Measurements from ENCODE around the gene C4orf50.

The C4orf50 gene

DNA sequence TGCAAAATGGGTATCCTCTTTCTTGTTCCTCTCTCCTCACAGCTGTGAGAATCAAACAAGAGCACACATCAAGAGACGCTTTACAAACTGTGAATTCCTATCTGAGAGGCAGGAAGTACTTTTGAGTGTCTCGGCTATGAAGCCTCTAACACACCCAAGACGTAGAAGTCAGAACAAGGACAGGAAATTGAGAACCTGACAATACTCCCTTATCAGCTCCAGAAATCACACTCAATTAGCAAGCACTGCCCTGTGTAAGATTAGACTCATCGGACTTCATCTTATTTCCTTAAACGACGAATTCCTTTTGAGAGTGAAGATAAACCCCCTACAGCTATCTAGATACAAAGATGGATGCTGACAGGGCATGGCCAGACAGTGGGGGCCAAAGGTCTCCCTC, 74.7 kb downstream of the C4orf50 start:
- no peaks in the 10 kb centered on the region for H3K36me3 ChIP-seq (ENCODE audit: control insufficient read depth, insufficient read depth, low read length)
- H3K9ac ChIP-seq (ENCODE audit: low read depth, low read length): no peak overlapping the region
- no peaks in the 10 kb centered on the region for H3K4me1 ChIP-seq (ENCODE audit: control insufficient read depth, insufficient read depth, low read length)
- H3K4me3 ChIP-seq (ENCODE audit: low read depth, low read length): no peak overlapping the region
- H3K27me3 ChIP-seq (ENCODE audit: control insufficient read depth, insufficient read depth, low read length): no peaks in the 10 kb centered on the region
- H3K9me3 ChIP-seq (ENCODE audit: control insufficient read depth, insufficient read depth, low read length): no peaks in the 10 kb centered on the region

DNA sequence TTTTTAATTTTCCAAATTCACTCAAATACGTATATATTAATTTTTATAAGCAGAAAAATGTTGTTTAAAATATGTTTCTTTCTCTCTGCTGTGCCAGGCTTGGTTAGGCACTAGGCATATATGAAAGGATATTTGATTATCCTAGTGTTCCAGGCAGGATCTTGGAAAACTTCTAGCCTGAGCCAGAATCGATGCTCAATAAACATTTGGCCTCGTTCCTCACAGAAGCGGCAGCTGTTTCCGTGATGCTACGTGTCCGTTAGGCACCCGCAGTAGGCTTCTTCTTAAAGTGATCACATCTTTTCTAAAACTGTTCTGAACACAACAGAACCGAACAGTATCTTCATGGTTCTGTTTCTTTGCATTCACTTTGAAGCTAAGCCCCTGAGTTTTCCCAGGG, 75.3 kb downstream of the C4orf50 start:
- Histone ChIP-seq H3K27me3 (ENCODE audit: control insufficient read depth, insufficient read depth, low read length) (no peaks in the 10 kb centered on the region), H3K4me3 (ENCODE audit: low read depth, low read length) (no peak overlapping the region), H3K9me3 (ENCODE audit: control insufficient read depth, insufficient read depth, low read length) (no peaks in the 10 kb centered on the region), H3K36me3 (ENCODE audit: control insufficient read depth, insufficient read depth, low read length) (no peaks in the 10 kb centered on the region), H3K9ac (ENCODE audit: low read depth, low read length) (no peak overlapping the region), H3K4me1 (ENCODE audit: control insufficient read depth, insufficient read depth, low read length) (no peaks in the 10 kb centered on the region)

DNA sequence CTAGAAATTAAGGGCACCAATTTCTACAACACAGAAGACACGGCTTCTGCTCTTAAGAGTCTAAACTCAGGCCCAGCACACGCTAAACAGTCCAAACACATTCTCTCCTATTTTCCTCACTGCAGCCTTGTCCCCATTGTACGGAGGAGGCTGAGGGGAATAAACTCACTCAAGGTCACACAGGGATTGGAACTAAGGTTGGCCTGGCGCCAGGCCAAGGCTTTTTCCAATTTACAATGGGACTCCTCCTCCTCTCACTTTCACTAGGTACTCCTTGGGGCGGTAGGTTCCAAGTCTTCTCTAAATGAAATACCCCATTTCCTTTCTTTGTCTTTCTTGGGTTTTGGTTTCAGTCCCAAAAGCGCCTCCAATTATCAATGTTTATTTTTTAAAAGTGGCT, 76.6 kb downstream of the C4orf50 start:
- Histone ChIP-seq H3K9ac (ENCODE audit: low read depth, low read length) (no peak overlapping the region), H3K4me3 (ENCODE audit: low read depth, low read length) (no peak overlapping the region), H3K4me1 (ENCODE audit: control insufficient read depth, insufficient read depth, low read length) (no peaks in the 10 kb centered on the region), H3K36me3 (ENCODE audit: control insufficient read depth, insufficient read depth, low read length) (no peaks in the 10 kb centered on the region), H3K27me3 (ENCODE audit: control insufficient read depth, insufficient read depth, low read length) (no peaks in the 10 kb centered on the region), H3K9me3 (ENCODE audit: control insufficient read depth, insufficient read depth, low read length) (no peaks in the 10 kb centered on the region)

DNA sequence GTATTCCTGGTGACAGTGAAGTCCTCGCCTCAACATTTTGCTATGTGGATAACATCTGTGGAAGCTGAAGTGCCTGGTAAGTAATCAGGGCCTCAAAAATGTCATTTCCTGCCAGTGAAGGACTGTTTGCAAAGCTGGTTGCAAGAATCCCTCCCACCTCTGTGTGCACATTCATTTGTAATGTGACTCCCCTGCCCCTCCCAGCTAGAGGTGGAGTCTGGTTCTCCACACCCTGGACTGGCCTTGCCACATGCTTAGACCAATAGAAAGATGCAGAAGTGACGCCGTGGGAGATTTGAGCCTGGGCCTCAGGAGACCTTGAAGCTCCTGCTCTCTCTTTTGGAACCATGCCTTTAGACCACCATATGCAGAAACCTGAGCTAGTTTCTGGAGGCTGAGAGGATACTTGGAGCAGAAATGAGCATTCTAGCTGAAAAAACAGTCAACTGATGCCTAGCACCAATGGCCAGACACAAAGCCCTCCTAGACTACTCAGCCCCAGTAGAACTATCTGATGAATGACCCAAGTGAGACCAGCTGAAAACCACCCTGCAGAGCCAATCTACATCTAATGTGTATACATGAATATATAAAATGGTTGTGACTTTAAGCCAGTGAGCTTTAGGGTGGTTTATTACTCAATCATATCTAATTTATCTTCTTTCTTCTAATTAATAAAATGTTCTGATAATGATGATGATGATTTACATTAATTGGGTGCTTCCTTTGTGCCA, 77.6 kb downstream of the C4orf50 start:
- no peaks in the 10 kb centered on the region for H3K9me3 ChIP-seq (ENCODE audit: control insufficient read depth, insufficient read depth, low read length)
- no peak overlapping the region for H3K4me3 ChIP-seq (ENCODE audit: low read depth, low read length)

DNA sequence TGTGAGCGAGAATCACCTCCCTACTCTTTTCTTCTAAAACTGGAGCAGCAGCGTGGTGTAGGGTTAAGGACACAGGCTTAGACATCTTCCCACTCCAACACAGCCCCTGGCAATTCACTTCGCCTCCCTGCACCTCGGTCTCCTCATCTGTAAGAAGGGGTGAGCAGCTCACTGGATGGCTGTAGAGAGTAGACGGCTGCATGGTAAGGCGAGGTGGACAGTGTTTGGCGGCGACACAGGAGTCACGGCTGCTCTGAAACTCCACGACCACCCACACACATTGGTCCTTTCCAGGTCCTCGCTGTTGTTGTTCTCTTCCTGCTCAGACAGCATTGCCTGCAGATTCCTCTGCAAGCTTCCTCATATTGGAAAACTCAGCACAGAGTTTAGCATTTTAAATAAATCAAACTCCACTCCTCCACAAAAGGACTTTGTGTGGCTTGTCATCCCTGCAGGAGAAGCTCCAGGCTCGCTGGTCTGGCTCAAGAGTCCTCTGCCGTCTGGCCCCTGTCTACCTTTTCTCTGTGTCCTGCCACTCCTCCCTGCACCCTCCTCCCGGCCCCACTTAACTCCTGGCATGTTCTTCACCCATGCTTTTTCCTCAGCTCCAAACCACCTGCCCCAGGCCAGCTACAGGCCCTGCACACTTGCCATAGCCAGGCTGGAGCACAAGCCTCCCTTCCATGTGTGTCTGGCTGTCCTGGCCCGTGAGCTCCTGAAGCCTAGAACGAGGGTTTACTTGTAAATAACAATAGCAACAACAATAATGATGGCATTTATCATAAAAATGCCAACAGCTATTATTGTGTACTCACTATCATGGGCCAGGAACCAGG, 84.0 kb downstream of the C4orf50 start:
- Histone ChIP-seq H3K27me3 (ENCODE audit: control insufficient read depth, insufficient read depth, low read length) (no peaks in the 10 kb centered on the region), H3K9me3 (ENCODE audit: control insufficient read depth, insufficient read depth, low read length) (no peaks in the 10 kb centered on the region)

More for the DNA sequence above, 77.6 kb downstream of the C4orf50 start:
- H3K36me3 ChIP-seq (ENCODE audit: control insufficient read depth, insufficient read depth, low read length): no peaks in the 10 kb centered on the region
- no peaks in the 10 kb centered on the region for H3K4me1 ChIP-seq (ENCODE audit: control insufficient read depth, insufficient read depth, low read length)
- no peak overlapping the region for H3K9ac ChIP-seq (ENCODE audit: low read depth, low read length)
- H3K27me3 ChIP-seq (ENCODE audit: control insufficient read depth, insufficient read depth, low read length): no peaks in the 10 kb centered on the region

DNA sequence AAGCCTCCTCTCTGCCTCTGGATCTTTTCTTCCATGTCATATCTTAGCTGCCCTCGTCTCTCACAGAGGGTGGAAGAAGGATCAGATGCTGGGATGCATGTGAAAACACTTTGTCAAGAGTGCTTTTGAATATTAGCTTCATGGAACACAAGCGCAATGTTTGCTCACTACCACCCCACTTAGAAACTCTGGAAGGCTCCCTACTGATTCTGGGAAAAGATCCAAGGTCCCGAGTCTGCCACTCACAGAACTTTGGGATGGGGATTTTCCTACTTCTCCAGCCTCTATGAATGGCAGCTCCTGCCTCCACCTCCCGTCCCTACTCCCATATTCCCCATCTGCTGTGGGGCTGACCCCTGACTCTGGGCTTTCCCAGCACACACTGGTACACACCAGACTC, 85.1 kb downstream of the C4orf50 start:
- H3K27me3 ChIP-seq (ENCODE audit: control insufficient read depth, insufficient read depth, low read length): no peaks in the 10 kb centered on the region
- H3K9me3 ChIP-seq (ENCODE audit: control insufficient read depth, insufficient read depth, low read length): no peaks in the 10 kb centered on the region
- no peaks in the 10 kb centered on the region for H3K36me3 ChIP-seq (ENCODE audit: control insufficient read depth, insufficient read depth, low read length)
- H3K4me1 ChIP-seq (ENCODE audit: control insufficient read depth, insufficient read depth, low read length): no peaks in the 10 kb centered on the region
- H3K4me3 ChIP-seq (ENCODE audit: low read depth, low read length): no peak overlapping the region
- no peak overlapping the region for H3K9ac ChIP-seq (ENCODE audit: low read depth, low read length)

More for the DNA sequence above, 84.0 kb downstream of the C4orf50 start:
- Histone ChIP-seq H3K4me3 (ENCODE audit: low read depth, low read length) (no peak overlapping the region), H3K4me1 (ENCODE audit: control insufficient read depth, insufficient read depth, low read length) (no peaks in the 10 kb centered on the region), H3K36me3 (ENCODE audit: control insufficient read depth, insufficient read depth, low read length) (no peaks in the 10 kb centered on the region), H3K9ac (ENCODE audit: low read depth, low read length) (no peak overlapping the region)

DNA sequence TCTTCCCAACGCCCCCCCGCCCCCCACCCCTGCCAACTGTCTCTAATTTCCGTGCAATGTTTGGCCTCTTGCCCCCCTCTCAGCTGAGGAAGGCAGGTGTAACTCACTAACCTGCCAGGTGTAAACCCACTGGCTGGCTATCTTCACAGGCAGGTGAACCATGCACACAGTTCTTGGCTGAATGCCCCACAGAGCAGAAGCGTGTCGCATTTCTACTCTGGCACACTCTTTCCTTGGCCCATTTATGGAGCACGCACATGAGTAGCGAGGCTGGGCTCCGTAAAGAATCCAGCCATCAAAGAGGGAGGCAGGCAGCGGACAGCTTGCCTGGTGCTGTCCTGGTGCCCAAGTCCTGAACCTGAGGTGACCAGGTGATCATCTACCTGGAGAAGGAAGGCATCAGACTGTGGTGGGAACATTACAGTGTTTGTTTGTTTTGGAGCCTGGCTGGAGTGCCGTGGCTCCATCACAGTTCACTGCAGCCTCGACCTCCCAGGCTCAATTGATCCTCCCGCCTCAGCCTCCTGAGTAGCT, 86.1 kb downstream of the C4orf50 start:
- no peaks in the 10 kb centered on the region for H3K9me3 ChIP-seq (ENCODE audit: control insufficient read depth, insufficient read depth, low read length)
- H3K4me3 ChIP-seq (ENCODE audit: low read depth, low read length): no peak overlapping the region
- H3K9ac ChIP-seq (ENCODE audit: low read depth, low read length): no peak overlapping the region
- H3K4me1 ChIP-seq (ENCODE audit: control insufficient read depth, insufficient read depth, low read length): no peaks in the 10 kb centered on the region
- no peaks in the 10 kb centered on the region for H3K36me3 ChIP-seq (ENCODE audit: control insufficient read depth, insufficient read depth, low read length)
- H3K27me3 ChIP-seq (ENCODE audit: control insufficient read depth, insufficient read depth, low read length): no peaks in the 10 kb centered on the region

DNA sequence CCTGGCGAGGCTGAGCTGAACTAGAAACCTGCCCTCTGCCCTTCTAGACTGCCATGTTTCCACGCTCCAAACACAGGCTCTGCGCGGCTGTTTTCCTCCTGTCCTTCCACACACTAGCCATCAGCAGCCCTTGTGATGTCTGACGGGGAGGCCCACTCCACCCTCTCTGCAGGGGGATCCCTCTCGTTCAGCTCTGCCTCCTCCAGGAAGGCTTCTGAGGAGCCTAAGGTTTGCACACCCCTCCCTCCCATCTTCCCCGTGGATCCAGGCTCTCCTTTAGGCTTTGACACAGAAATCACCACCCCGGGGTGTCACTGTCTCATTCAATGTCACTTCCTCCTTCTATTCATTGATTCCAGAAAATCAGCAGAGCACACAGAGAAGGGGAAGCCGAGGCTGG, 86.7 kb downstream of the C4orf50 start:
- Histone ChIP-seq H3K27me3 (ENCODE audit: control insufficient read depth, insufficient read depth, low read length) (no peaks in the 10 kb centered on the region), H3K4me1 (ENCODE audit: control insufficient read depth, insufficient read depth, low read length) (no peaks in the 10 kb centered on the region), H3K4me3 (ENCODE audit: low read depth, low read length) (no peak overlapping the region), H3K9me3 (ENCODE audit: control insufficient read depth, insufficient read depth, low read length) (no peaks in the 10 kb centered on the region), H3K36me3 (ENCODE audit: control insufficient read depth, insufficient read depth, low read length) (no peaks in the 10 kb centered on the region), H3K9ac (ENCODE audit: low read depth, low read length) (no peak overlapping the region)

DNA sequence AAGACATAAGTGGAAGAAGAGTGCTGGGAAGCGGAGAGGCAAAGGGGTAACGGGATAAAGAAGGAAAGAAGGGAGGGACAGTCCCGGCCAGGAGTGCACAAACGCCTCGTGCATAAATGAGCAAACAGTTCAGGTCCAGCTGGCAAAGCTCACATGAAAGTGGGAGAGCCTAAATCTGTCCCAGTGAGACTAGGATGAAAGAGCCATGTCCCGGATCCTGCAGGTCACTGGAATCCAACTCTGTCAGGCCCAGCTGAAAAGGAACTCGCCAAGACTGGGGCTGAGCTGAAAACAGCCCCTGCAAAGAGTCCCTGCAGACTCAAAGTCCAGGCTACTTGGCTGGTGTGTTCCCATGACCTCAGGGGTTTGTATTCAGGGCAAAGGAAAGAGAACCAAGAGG, 87.4 kb downstream of the C4orf50 start:
- no peaks in the 10 kb centered on the region for H3K36me3 ChIP-seq (ENCODE audit: control insufficient read depth, insufficient read depth, low read length)
- no peak overlapping the region for H3K9ac ChIP-seq (ENCODE audit: low read depth, low read length)
- no peaks in the 10 kb centered on the region for H3K27me3 ChIP-seq (ENCODE audit: control insufficient read depth, insufficient read depth, low read length)
- H3K9me3 ChIP-seq (ENCODE audit: control insufficient read depth, insufficient read depth, low read length): no peaks in the 10 kb centered on the region
- no peaks in the 10 kb centered on the region for H3K4me1 ChIP-seq (ENCODE audit: control insufficient read depth, insufficient read depth, low read length)
- H3K4me3 ChIP-seq (ENCODE audit: low read depth, low read length): no peak overlapping the region

DNA sequence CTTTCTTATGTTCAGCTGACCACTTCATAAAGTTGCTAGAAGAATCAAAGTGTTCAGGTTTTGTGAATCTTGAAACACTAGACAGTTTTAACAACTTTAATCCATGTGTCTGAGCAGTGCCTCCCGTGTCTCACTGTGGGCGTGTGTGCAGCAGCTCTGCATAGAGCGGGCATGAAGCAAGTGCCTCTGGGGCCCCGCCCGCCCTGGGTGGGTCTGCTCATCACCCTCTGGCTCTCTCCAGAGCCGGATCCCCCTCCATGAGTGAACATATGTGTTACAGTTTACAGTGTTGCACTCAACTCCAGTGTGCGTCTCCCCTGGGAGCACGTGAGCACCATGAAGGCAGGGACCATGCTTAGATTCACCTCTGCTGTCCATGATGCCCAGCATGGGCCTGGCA, 87.8 kb downstream of the C4orf50 start:
- Histone ChIP-seq H3K36me3 (ENCODE audit: control insufficient read depth, insufficient read depth, low read length) (no peaks in the 10 kb centered on the region), H3K9ac (ENCODE audit: low read depth, low read length) (no peak overlapping the region), H3K9me3 (ENCODE audit: control insufficient read depth, insufficient read depth, low read length) (no peaks in the 10 kb centered on the region), H3K4me1 (ENCODE audit: control insufficient read depth, insufficient read depth, low read length) (peaks cover 2% of the 10 kb centered on the region), H3K27me3 (ENCODE audit: control insufficient read depth, insufficient read depth, low read length) (no peaks in the 10 kb centered on the region), H3K4me3 (ENCODE audit: low read depth, low read length) (no peak overlapping the region)

DNA sequence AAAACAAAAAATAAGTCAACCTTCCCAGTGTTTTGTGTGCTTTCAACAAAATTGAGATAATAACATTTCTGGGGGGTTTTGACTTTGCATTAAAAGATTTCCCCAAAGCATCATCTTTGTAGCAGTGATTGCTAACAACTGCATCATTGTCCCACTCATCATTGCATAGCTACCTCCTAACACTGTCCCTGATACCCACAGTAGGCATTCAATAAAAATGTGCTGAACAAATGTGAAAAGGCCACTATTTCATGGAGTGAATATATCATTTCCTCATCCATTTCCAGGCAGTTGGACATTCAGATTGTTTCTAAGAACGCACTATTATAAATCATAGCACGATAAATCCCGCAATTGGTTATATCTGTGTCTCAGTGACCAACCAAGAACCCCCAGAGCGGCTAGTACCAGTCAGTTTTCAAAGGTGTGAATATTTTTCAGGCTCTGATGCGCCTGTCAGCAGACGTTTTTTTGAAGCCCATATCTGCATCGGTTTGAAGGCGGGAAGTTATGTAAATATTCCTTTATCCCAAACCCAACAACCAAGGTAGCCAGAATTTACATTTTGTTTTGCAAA, 89.3 kb downstream of the C4orf50 start:
- Histone ChIP-seq H3K36me3 (ENCODE audit: control insufficient read depth, insufficient read depth, low read length) (no peaks in the 10 kb centered on the region), H3K4me3 (ENCODE audit: low read depth, low read length) (no peak overlapping the region), H3K27me3 (ENCODE audit: control insufficient read depth, insufficient read depth, low read length) (no peaks in the 10 kb centered on the region), H3K9me3 (ENCODE audit: control insufficient read depth, insufficient read depth, low read length) (no peaks in the 10 kb centered on the region), H3K9ac (ENCODE audit: low read depth, low read length) (no peak overlapping the region), H3K4me1 (ENCODE audit: control insufficient read depth, insufficient read depth, low read length) (peaks cover 2% of the 10 kb centered on the region)
